A549 (cell line): ENCODE data around the gene RAB20. TPM values are rescaled to one million over a fixed set of nuclear protein-coding genes. Genes with fewer than 3 reads are reported as not detected.

ENCODE experiments used
- ATAC-seq, 2 experiments: fragments of 200-7000 bp in 1 of 2; fragments of >200 bp in 1 of 2; cut with Nextera tagmentation in 1 of 2; cut with Tn5 transposase in 1 of 2; 3 replicates each; pipeline versions ENCODE4 v1.8.0 to v1.9.1; 2018 to 2020; ENCODE audit warnings: mild to moderate bottlenecking in 1 of 2, moderate library complexity in 1 of 2
- CTCF ChIA-PET: fragments of 300-600 bp; sonication (Branson Sonifier 250); formaldehyde crosslinking; extraction: SDS; loops from one replicate; lab custom pipeline; 2021; ENCODE audit warnings: antibody characterized with exemption, inconsistent platforms; lab: Yijun Ruan, JAX
- POLR2A ChIA-PET: fragments of 350-600 bp; formaldehyde crosslinking; extraction: SDS; loops from one replicate; lab custom pipeline; 2021; ENCODE audit warnings: antibody characterized with exemption, inconsistent platforms; lab: Yijun Ruan, JAX
- DNase-seq, 2 experiments: peaks; one replicate each; pipeline versions ENCODE4 v3.0.0 to v3.0.0-alpha.2; 2011 to 2016; ENCODE audit warnings: low read depth in 1 of 2, low spot score in 1 of 2
- FAIRE-seq: peaks from 2 replicates; lab custom pipeline; 2011; peaks lifted over from hg19 to GRCh38; lab: Jason Lieb, UNC
- H3K27ac ChIP-seq, 2 experiments: fragments of >200 bp; sonication (Bioruptor Twin); formaldehyde crosslinking; 3 replicates each; pipeline ENCODE4 v1.5.1; 2016 to 2017
- H3K4me1 ChIP-seq: fragments of >200 bp; sonication (Bioruptor Twin); formaldehyde crosslinking; 3 replicates; pipeline ENCODE4 v1.6.1; 2016
- H3K4me2 ChIP-seq: fragments of >200 bp; sonication (Bioruptor Twin); formaldehyde crosslinking; 3 replicates; pipeline ENCODE4 v1.6.1; 2016
- H3K4me3 ChIP-seq: fragments of >200 bp; sonication (Bioruptor Twin); formaldehyde crosslinking; 3 replicates; pipeline ENCODE4 v1.5.1; 2016
- H3K9me3 ChIP-seq: fragments of >200 bp; sonication (Bioruptor Twin); formaldehyde crosslinking; 3 replicates; pipeline ENCODE4 v1.6.1; 2016
- ATOH8 ChIP-seq: fragments of 250-450 bp; sonication (Bioruptor Pico); IDR thresholded peaks from 2 replicates; pipeline ENCODE4 v1.5.0; 2020; ENCODE audit warnings: low read depth, mild to moderate bottlenecking, moderate library complexity
- BHLHE40 ChIP-seq: IDR thresholded peaks from 2 replicates; pipeline ENCODE4 v1.6.1; 2012; ENCODE audit warnings: low read depth, low read length, inconsistent platforms
- CBX2 ChIP-seq: fragments of 200-600 bp; sonication (generic); IDR thresholded peaks from 2 replicates; pipeline ENCODE4 v1.6.1; 2016; ENCODE audit warnings: low read depth, mild to moderate bottlenecking, borderline replicate concordance
- CTCF ChIP-seq: fragments of >200 bp; sonication (Bioruptor Twin); formaldehyde crosslinking; IDR thresholded peaks from 3 replicates; pipeline ENCODE4 v1.5.1; 2016
- ESRRA ChIP-seq: fragments of 150-350 bp; IDR thresholded peaks from 2 replicates; pipeline ENCODE4 v1.6.1; 2014; ENCODE audit warnings: mild to moderate bottlenecking, low read length, borderline replicate concordance
- HDAC2 ChIP-seq: fragments of 200-600 bp; sonication (generic); IDR thresholded peaks from 2 replicates; pipeline ENCODE4 v1.6.1; 2016
- HMGXB4 ChIP-seq: fragments of 250-450 bp; sonication (Bioruptor Pico); IDR thresholded peaks from 2 replicates; pipeline ENCODE4 v1.5.0; 2021; ENCODE audit warnings: mild to moderate bottlenecking, moderate library complexity, borderline replicate concordance
- HOXA7 ChIP-seq: fragments of 250-450 bp; sonication (Bioruptor Pico); IDR thresholded peaks from 2 replicates; pipeline ENCODE4 v1.5.0; 2020; ENCODE audit warnings: mild to moderate bottlenecking, moderate library complexity
- JUN ChIP-seq, 2 experiments: fragments of >200 bp; sonication (Bioruptor Twin); formaldehyde crosslinking; IDR thresholded peaks; 2 replicates in 1 of 2; 3 replicates in 1 of 2; pipeline ENCODE4 v1.6.1; 2016 to 2017
- JUNB ChIP-seq: fragments of >200 bp; sonication (Bioruptor Twin); formaldehyde crosslinking; IDR thresholded peaks from 2 replicates; pipeline ENCODE4 v1.6.1; 2016
- MYC ChIP-seq: IDR thresholded peaks from 2 replicates; pipeline ENCODE4 v1.6.1; 2012; ENCODE audit warnings: mild to moderate bottlenecking, inconsistent platforms, low read length, improper control_type of control experiment, borderline replicate concordance
- NFE2L2 ChIP-seq: fragments of 150-350 bp; conservative IDR thresholded peaks from 2 replicates; pipeline ENCODE4 v1.6.1; 2014; ENCODE audit warnings: low read length
- NR3C1 ChIP-seq: fragments of >200 bp; sonication (Bioruptor Twin); formaldehyde crosslinking; IDR thresholded peaks from 3 replicates; pipeline ENCODE4 v1.6.1; 2017
- REST ChIP-seq: fragments of 200-600 bp; sonication (generic); IDR thresholded peaks from 2 replicates; pipeline ENCODE4 v1.6.1; 2016; ENCODE audit warnings: antibody characterized with exemption, mild to moderate bottlenecking, moderate library complexity
- RFX5 ChIP-seq: fragments of 450-650 bp; IDR thresholded peaks from 2 replicates; pipeline ENCODE4 v1.7.1; 2014; ENCODE audit warnings: antibody characterized with exemption, mild to moderate bottlenecking, moderate library complexity
- RNF2 ChIP-seq: fragments of 200-600 bp; sonication (generic); IDR thresholded peaks from 2 replicates; pipeline ENCODE4 v1.6.1; 2016; ENCODE audit warnings: low read depth, mild to moderate bottlenecking, antibody characterized with exemption, moderate library complexity, borderline replicate concordance
- SREBF2 ChIP-seq: fragments of 450-650 bp; IDR thresholded peaks from 2 replicates; pipeline ENCODE4 v1.6.1; 2014; ENCODE audit warnings: mild to moderate bottlenecking, moderate library complexity
- ZC3H11A ChIP-seq: fragments of 450-650 bp; IDR thresholded peaks from 2 replicates; pipeline ENCODE4 v1.6.1; 2014; ENCODE audit warnings: antibody characterized with exemption, mild to moderate bottlenecking
- ZFP36 ChIP-seq: fragments of 450-650 bp; IDR thresholded peaks from 2 replicates; pipeline ENCODE4 v1.6.1; 2014; ENCODE audit warnings: borderline replicate concordance; ENCODE audit not compliant: partially characterized antibody
- ZNF302 ChIP-seq: fragments of 250-450 bp; sonication (Bioruptor Pico); IDR thresholded peaks from 2 replicates; pipeline ENCODE4 v1.9.0; 2021; ENCODE audit warnings: inconsistent platforms, mild to moderate bottlenecking, moderate library complexity
- WGBS: methylation state at CpG from one replicate; pipeline ENCODE4 v1.1.6; 2017; ENCODE audit errors: missing lambda C conversion rate; 5-methylcytosine and 5-hydroxymethylcytosine counted together
- polyA plus RNA-seq, 4 experiments: library from polyadenylated mRNA; depleted of rRNA in 3 of 4; stranded (reverse); fragments of >200 nt; fragmentation: RNase III in 1 of 4; extraction: RNeasy Plus Mini Kit Qiagen cat#74134 plus additional on column Dnase treatment in 1 of 4; gene quantifications; 2 replicates in 3 of 4; 3 replicates in 1 of 4; pipeline ENCODE4 v1.2.3, GENCODE V29; 2011 to 2017

RAB20 gene
- polyA plus RNA-seq, 2 of the 4 experiments (the other 2 are of a cell fraction) = 1.0 to 1.5 TPM

GRCh38 chr13:110507678-110508381 is 53.7 kb downstream of the RAB20 start:
- DNase-seq = peak in 1 of 2 experiments; percentile 16
- Histone ChIP-seq H3K4me2 (peak overlapping the region; percentile 67), H3K4me3 (no peak overlapping the region), H3K9me3 (no peaks in the 10 kb centered on the region), H3K27ac (peak overlapping the region; percentile 55 to 79; a peak in 4 of 6 replicates), H3K4me1 (peaks cover 16% of the 10 kb centered on the region)
- no peak for FAIRE-seq
- TF ChIP-seq MYC (no peak), JUNB (no peak), HOXA7 (CRISPR knock-in tag) (no peak), NR3C1 (no peak), HMGXB4 (CRISPR knock-in tag) (no peak), CBX2 (no peak), BHLHE40 (no peak), ZC3H11A (no peak), HDAC2 (no peak), NFE2L2 (no peak), REST (no peak), ESRRA (no peak), ZNF302 (CRISPR knock-in tag) (no peak), ZFP36 (no peak), RFX5 (no peak), RNF2 (no peak), ATOH8 (CRISPR knock-in tag) (no peak), SREBF2 (no peak), JUN (IDR thresholded peaks at IDR 0.05) (no peak), CTCF (no peak)
- ChIA-PET POLR2A (interaction anchor here (1.0 kb wide), 1 partner anchor 54 kb away, joined by 3 read pairs; the partner anchor contains the start of gene RAB20), CTCF (interaction anchor here (1.3 kb wide), 1 partner anchor 52 kb away, joined by 4 read pairs; no protein-coding TSS in a partner anchor)
- peak; percentile 11 to 52; a peak in 3 of 6 replicates for ATAC-seq
- 95% methylated on average over 10 of the region's 23 CpGs for WGBS
